Heart right ventricle (tissue), 16 donors: Measurements from ENCODE around the gene COL25A1. TPM values are rescaled to one million over a fixed set of nuclear protein-coding genes. Genes with fewer than 3 reads are reported as not detected.

ENCODE experiments used
- ATAC-seq, 8 donors: fragments of 200-7000 bp; cut with Tn5 transposase; one replicate each; pipeline ENCODE4 v1.9.1; 2020; ENCODE audit warnings: mild to moderate bottlenecking in 8 of 8, moderate library complexity in 8 of 8, moderate number of reproducible peaks in 1 of 8
- DNase-seq, 2 donors: peaks; one replicate each; pipeline ENCODE4 v3.0.0-alpha.2; 2020
- H3K27ac ChIP-seq, 10 donors: fragments of 200-600 bp; sonication (generic) in 2 of 10; one replicate each; pipeline versions ENCODE4 v1.5.0 to v1.8.0; 2020 to 2022; ENCODE audit warnings: mild to moderate bottlenecking in 3 of 10
- H3K27me3 ChIP-seq, 7 donors: fragments of 200-600 bp; one replicate each; pipeline ENCODE4 v1.8.0; 2021 to 2022; ENCODE audit warnings: mild to moderate bottlenecking in 2 of 7
- H3K36me3 ChIP-seq, 9 donors: fragments of 200-600 bp; sonication (generic) in 1 of 9; one replicate each; pipeline versions ENCODE4 v1.5.0 to v1.8.0; 2020 to 2022; ENCODE audit warnings: mild to moderate bottlenecking in 2 of 9
- H3K4me1 ChIP-seq, 9 donors: fragments of 200-600 bp; sonication (generic) in 1 of 9; one replicate each; pipeline versions ENCODE4 v1.5.0 to v1.8.0; 2020 to 2022; ENCODE audit warnings: mild to moderate bottlenecking in 4 of 9
- H3K4me3 ChIP-seq, 10 donors: fragments of 200-600 bp; sonication (generic) in 2 of 10; one replicate each; pipeline versions ENCODE4 v1.5.0 to v1.8.0; 2020 to 2022; ENCODE audit warnings: mild to moderate bottlenecking in 7 of 10, moderate library complexity in 2 of 10
- H3K9me3 ChIP-seq, 11 donors: fragments of 200-600 bp in 10 of 11; sonication (generic) in 2 of 11; one replicate each; pipeline versions ENCODE4 v1.5.0 to v1.8.0; 2013 to 2022; ENCODE audit warnings: mild to moderate bottlenecking in 2 of 11, control low read depth in 1 of 11, moderate library complexity in 1 of 11
- CTCF ChIP-seq, 9 donors: fragments of 200-600 bp; sonication (generic) in 2 of 9; IDR thresholded peaks; one replicate each; pipeline versions ENCODE4 v1.5.0 to v1.8.0; 2021 to 2022; ENCODE audit warnings: antibody characterized with exemption in 9 of 9, mild to moderate bottlenecking in 5 of 9, moderate library complexity in 1 of 9
- WGBS, 2 donors: extraction: QIAGEN DNeasy Blood & Tissue Kit; methylation state at CpG; one replicate each; pipeline ENCODE4 v1.1.7; 2013; ENCODE audit warnings: inconsistent platforms in 1 of 2; 5-methylcytosine and 5-hydroxymethylcytosine counted together
- intact Hi-C, 10 donors: fragments of 100-400 bp; cut with DNase I; formaldehyde crosslinking; loops; one replicate each; pipeline versions ENCODE4 v1.11.1 to v1.14.2; 2022
- polyA plus RNA-seq, 2 donors: library from polyadenylated mRNA; stranded (reverse); fragments of 200-250 nt; gene quantifications; one replicate each; pipeline ENCODE4 v1.2.3, GENCODE V29; 2013
- total RNA-seq, 10 donors: library from RNA; stranded (reverse); fragmentation: NEBNext Ultra II Directional in 3 of 10; extraction: Animal tissue kit (Norgen Biotek cat#: 25700) in 3 of 10; gene quantifications; one replicate each; pipeline versions ENCODE4 v1.2.1 to v1.2.4, GENCODE V29; 2021 to 2023
- donor health status: Arrhythmogenic right ventricular cardiomyopathy.
- donor health status: ischemic (EF 13 %, LVEDD 7.1; RV severe dilation, severe dysfunction).
- donor health status: healthy with polysubstance abuse.
- donor health status: DM: no; HTN: yes; CAD: no.
- donor health status: DM: no; HTN: no; CAD: no.
- donor health status: ischemic (EF 25% LVEDD 6.9; RV normal size, moderate dysfunction).
- donor health status: ischemic (EF 25% LVEDD 5.7; RV mildly dilated, moderate dysfunction).
- donor health status: healthy.
- donor health status: DM: yes; HTN: yes; CAD: no.
- donor health status: Ischemic cardiomyopathy.
- donor health status: ischemic (EF 35%, LVEDD 5.7; RV mildly dilated, moderate dysfunction).
- donor health status: nonischemic (EF 11% LVEDD 7.7; RV severe dilation, severe dysfunction).
- donor health status: DM: yes; HTN: yes; CAD: no.
- donor health status: PGD.
- donor health status: ischemic (EF 29% LVEDD 5.4; RV normal size, mild dysfunction).
- donor health status: nonischemic (EF 23%, LVEDD 6.1; RV moderate dilation, normal function).

COL25A1 gene
- total and polyA plus RNA-seq, 12 donors = 0.07 to 1.2 (median 0.41) TPM

- ATAC-seq (no peak), DNase-seq (no peak)
- intact Hi-C loops = no loop called here
- Histone ChIP-seq H3K36me3 (no peaks in the 10 kb centered on the region), H3K4me3 (no peak overlapping the region), H3K27ac (no peak overlapping the region), H3K9me3 (no peaks in the 10 kb centered on the region), H3K27me3 (no peaks in the 10 kb centered on the region), H3K4me1 (no peaks in the 10 kb centered on the region)
- no peak for TF ChIP-seq CTCF (IDR thresholded peaks at IDR 0.05)
- 95 to 96% methylated on average over 4 of the region's 4 CpGs for WGBS, 2 donors
Measured at GRCh38 chr4:109207898-109208297, 94.6 kb downstream of the COL25A1 start.

GRCh38 chr4:109207061-109207460 is 95.4 kb downstream of the COL25A1 start:
- TF ChIP-seq CTCF (IDR thresholded peaks at IDR 0.05) = no peak
- H3K27me3 ChIP-seq = no peaks in the 10 kb centered on the region
- H3K27ac ChIP-seq = no peak overlapping the region
- ATAC-seq (no peak), DNase-seq (no peak)
- H3K36me3 ChIP-seq = no peaks in the 10 kb centered on the region
- 24 to 65% methylated on average over 1 of the region's 1 CpG for WGBS, 2 donors
- H3K9me3 ChIP-seq = no peaks in the 10 kb centered on the region
- H3K4me1 ChIP-seq = no peaks in the 10 kb centered on the region
- H3K4me3 ChIP-seq = no peak overlapping the region
- intact Hi-C loops = no loop called here

- intact Hi-C loops = no loop called here
- H3K4me3 ChIP-seq = no peak overlapping the region
- DNase-seq = no peak
- no peaks in the 10 kb centered on the region for H3K27me3 ChIP-seq
- H3K27ac ChIP-seq = no peak overlapping the region
- H3K4me1 ChIP-seq = no peaks in the 10 kb centered on the region
- 60 to 74% methylated on average over 4 of the region's 4 CpGs for WGBS, 2 donors
- TF ChIP-seq CTCF (IDR thresholded peaks at IDR 0.05) = no peak
- no peak for ATAC-seq
- H3K36me3 ChIP-seq = no peaks in the 10 kb centered on the region
- no peaks in the 10 kb centered on the region for H3K9me3 ChIP-seq
Measured at GRCh38 chr4:109206620-109207019, 95.8 kb downstream of the COL25A1 start.

GRCh38 chr4:109205186-109205585 is 97.3 kb downstream of the COL25A1 start:
- 75 to 79% methylated on average over 5 of the region's 5 CpGs for WGBS, 2 donors
- TF ChIP-seq CTCF (IDR thresholded peaks at IDR 0.05) = no peak
- no peaks in the 10 kb centered on the region for H3K4me1 ChIP-seq
- H3K4me3 ChIP-seq = no peak overlapping the region
- no peak for ATAC-seq
- no peaks in the 10 kb centered on the region for H3K9me3 ChIP-seq
- H3K36me3 ChIP-seq = no peaks in the 10 kb centered on the region
- no peak overlapping the region for H3K27ac ChIP-seq
- intact Hi-C loops = no loop called here
- no peak for DNase-seq
- no peaks in the 10 kb centered on the region for H3K27me3 ChIP-seq

- Histone ChIP-seq H3K4me3 (no peak overlapping the region), H3K4me1 (peaks cover 0 to 4% (median 0%) of the 10 kb centered on the region in 9 donors), H3K36me3 (no peaks in the 10 kb centered on the region), H3K9me3 (no peaks in the 10 kb centered on the region), H3K27me3 (no peaks in the 10 kb centered on the region), H3K27ac (no peak overlapping the region)
- DNase-seq (no peak), ATAC-seq (no peak)
- no peak for TF ChIP-seq CTCF (IDR thresholded peaks at IDR 0.05)
- intact Hi-C loops = no loop called here
- 84 to 89% methylated on average over 1 of the region's 1 CpG for WGBS, 2 donors
Measured at GRCh38 chr4:109199585-109199984, 102.9 kb downstream of the COL25A1 start.
